WTC11 (cell line): ENCODE results near the gene TNK2.

ENCODE experiments used
- CBFB ChIP-seq: sonication (generic); formaldehyde crosslinking; IDR thresholded peaks from 2 replicates; pipeline ENCODE4 v1.8.1; 2022; ENCODE audit warnings: mild to moderate bottlenecking, low read depth, missing genetic modification reagents
- JUN ChIP-seq: sonication (generic); formaldehyde crosslinking; IDR thresholded peaks from 2 replicates; pipeline ENCODE4 v1.8.0; 2023; ENCODE audit warnings: mild to moderate bottlenecking, missing genetic modification reagents
- MLX ChIP-seq: sonication (generic); formaldehyde crosslinking; IDR thresholded peaks from 2 replicates; pipeline ENCODE4 v1.8.1; 2023; ENCODE audit warnings: mild to moderate bottlenecking, missing genetic modification reagents, moderate library complexity
- NR3C1 ChIP-seq: sonication (generic); formaldehyde crosslinking; conservative IDR thresholded peaks from 2 replicates; pipeline ENCODE4 v1.8.1; 2023; ENCODE audit warnings: low read depth, mild to moderate bottlenecking, missing genetic modification reagents
- USF2 ChIP-seq: sonication (generic); formaldehyde crosslinking; IDR thresholded peaks from 2 replicates; pipeline ENCODE4 v1.8.1; 2023; ENCODE audit warnings: mild to moderate bottlenecking, missing genetic modification reagents, moderate library complexity
- TF ChIP-seq, protein P1 (sequence below): fragments of 200-600 bp; IDR thresholded peaks from 2 replicates; pipeline ENCODE4 v1.8.0; 2022; ENCODE audit warnings: antibody characterized with exemption

- TF ChIP-seq, protein P1, sequence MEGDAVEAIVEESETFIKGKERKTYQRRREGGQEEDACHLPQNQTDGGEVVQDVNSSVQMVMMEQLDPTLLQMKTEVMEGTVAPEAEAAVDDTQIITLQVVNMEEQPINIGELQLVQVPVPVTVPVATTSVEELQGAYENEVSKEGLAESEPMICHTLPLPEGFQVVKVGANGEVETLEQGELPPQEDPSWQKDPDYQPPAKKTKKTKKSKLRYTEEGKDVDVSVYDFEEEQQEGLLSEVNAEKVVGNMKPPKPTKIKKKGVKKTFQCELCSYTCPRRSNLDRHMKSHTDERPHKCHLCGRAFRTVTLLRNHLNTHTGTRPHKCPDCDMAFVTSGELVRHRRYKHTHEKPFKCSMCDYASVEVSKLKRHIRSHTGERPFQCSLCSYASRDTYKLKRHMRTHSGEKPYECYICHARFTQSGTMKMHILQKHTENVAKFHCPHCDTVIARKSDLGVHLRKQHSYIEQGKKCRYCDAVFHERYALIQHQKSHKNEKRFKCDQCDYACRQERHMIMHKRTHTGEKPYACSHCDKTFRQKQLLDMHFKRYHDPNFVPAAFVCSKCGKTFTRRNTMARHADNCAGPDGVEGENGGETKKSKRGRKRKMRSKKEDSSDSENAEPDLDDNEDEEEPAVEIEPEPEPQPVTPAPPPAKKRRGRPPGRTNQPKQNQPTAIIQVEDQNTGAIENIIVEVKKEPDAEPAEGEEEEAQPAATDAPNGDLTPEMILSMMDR, result no peak
- TF ChIP-seq NR3C1 (CRISPR knock-in tag), result no peak
- no peak for TF ChIP-seq USF2
- TF ChIP-seq MLX (CRISPR knock-in tag), result no peak
- TF ChIP-seq JUN (CRISPR knock-in tag), result no peak
- no peak for TF ChIP-seq CBFB (CRISPR knock-in tag)
These were observed 90.7 kb downstream of the TNK2 start for GRCh38 chr3:195817578-195818135.
